K562 (cell line): ENCODE measurements around the gene RNGTT.

ENCODE experiments used
- BMI1 ChIP-seq: fragments of 150-350 bp; IDR thresholded peaks from 2 replicates; pipeline ENCODE4 v1.6.1; 2014; ENCODE audit warnings: low read length
- EP300 ChIP-seq: IDR thresholded peaks from 2 replicates; pipeline ENCODE4 v1.6.1; 2012; ENCODE audit warnings: low read length, improper control_type of control experiment
- POLR2AphosphoS5 ChIP-seq: IDR thresholded peaks from 2 replicates; pipeline ENCODE4 v1.6.1; 2011; ENCODE audit warnings: mild to moderate bottlenecking, low read depth, low read length, moderate library complexity; ENCODE audit not compliant: control insufficient read depth, insufficient read depth
- TF ChIP-seq, protein P1 (sequence below), 3 experiments: IDR thresholded peaks in 2 of 3; conservative IDR thresholded peaks in 1 of 3; 2 replicates each; pipeline ENCODE4 v1.5.1; 2011 to 2012; ENCODE audit warnings: low read length in 3 of 3, mild to moderate bottlenecking in 3 of 3, control low read depth in 2 of 3, improper control_type of control experiment in 1 of 3, inconsistent platforms in 1 of 3, low read depth in 1 of 3, mixed read lengths in 1 of 3, moderate library complexity in 1 of 3; ENCODE audit not compliant: insufficient read depth in 2 of 3

DNA sequence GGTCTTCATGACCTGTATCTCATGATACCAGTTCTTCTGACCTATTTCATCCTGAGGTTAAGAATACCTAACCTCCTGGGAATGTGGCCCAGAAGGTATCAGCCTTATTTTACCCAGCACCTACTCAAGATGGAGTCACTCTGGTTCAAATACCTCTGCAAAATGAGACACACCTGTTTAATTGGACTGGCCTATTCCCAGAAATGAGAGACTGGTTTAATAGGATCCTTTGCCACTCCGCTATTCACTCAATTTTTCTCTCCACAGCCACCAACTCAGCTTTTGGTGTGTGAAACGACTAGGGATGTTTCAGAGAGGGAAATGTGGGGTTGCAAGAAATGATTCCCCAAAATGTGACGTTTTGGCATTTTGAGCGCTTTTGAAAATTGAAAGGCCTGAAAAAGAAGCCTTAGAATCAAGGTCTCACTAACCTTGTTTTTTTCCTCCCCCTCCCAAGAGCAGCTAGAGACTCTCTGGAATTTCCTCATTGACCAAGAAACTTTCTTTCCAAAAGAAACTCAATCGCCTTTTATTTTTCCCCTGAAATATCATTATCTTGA, 45.5 kb upstream of the RNGTT start:
- TF ChIP-seq POLR2AphosphoS5 (no peak), EP300 (no peak), BMI1 (no peak)
- TF ChIP-seq, protein P1, sequence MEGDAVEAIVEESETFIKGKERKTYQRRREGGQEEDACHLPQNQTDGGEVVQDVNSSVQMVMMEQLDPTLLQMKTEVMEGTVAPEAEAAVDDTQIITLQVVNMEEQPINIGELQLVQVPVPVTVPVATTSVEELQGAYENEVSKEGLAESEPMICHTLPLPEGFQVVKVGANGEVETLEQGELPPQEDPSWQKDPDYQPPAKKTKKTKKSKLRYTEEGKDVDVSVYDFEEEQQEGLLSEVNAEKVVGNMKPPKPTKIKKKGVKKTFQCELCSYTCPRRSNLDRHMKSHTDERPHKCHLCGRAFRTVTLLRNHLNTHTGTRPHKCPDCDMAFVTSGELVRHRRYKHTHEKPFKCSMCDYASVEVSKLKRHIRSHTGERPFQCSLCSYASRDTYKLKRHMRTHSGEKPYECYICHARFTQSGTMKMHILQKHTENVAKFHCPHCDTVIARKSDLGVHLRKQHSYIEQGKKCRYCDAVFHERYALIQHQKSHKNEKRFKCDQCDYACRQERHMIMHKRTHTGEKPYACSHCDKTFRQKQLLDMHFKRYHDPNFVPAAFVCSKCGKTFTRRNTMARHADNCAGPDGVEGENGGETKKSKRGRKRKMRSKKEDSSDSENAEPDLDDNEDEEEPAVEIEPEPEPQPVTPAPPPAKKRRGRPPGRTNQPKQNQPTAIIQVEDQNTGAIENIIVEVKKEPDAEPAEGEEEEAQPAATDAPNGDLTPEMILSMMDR (IDR thresholded peaks at IDR 0.05 in 2 of 3, conservative IDR thresholded peaks at IDR 0.05 in 1 of 3; ENCODE audit: insufficient read depth in 2 of 3, low read depth in 1 of 3, low read length in 3 of 3): no peak
